GM19452 (cell line): Measurements from ENCODE around the gene SPDL1.

ENCODE experiments used
- ATAC-seq: cut with Tn5 transposase; IDR thresholded peaks from one replicate; pipeline ENCODE4 v1.9.1; 2021; ENCODE audit not compliant: unreplicated experiment

Gene SPDL1

DNA sequence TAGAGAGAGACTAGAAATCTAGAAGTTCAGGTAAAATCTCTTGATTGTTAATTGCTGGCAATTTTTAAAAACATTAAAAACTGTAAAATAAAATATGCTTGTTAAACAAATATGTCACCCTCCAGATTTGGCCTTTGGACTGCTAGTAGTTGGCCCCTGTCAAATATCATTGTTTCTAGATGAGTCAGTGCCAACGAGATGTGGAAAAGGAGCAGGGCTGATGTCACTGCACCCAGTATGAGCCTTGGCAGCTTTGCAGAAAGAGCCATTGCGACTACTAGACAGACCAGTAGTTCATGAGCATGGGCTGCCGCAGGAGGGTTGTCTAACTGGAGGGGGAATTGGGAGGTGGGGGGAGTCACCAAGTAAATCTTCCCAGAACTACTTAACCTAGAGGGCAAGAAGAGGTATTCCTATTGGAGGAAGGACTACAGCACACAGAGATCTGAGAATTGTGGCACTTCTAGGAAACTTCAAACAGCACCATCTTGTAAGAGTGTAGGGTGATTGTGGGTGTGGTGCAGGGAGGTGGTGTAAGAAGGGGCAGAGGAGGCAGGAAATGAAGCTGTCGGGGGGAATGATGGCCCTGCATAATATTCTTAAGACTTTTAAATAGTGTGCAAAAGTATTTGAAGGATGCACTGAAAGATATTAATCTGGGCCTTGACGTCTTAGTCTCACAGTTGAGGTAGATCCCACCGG, 46.4 kb downstream of the SPDL1 start:
- no peak for ATAC-seq

DNA sequence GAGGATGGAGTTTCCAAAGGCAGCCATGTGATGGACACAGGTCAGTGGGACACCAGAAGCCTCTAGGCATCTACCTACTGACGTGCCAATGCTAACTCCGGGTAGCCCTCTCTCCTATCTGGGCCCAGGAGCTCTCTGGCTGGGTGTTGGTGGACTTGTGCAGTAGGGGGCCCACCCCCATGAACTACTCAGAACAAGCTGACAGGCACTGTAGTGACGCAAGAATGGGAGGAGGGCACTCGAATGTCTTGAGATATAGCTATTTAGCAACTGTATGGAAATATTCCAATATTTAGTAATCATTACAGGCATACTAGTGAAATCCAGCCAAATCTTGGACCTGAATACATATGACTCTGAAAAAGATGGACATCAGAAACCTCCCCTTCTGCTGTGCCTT, 47.8 kb downstream of the SPDL1 start:
- no peak for ATAC-seq

DNA sequence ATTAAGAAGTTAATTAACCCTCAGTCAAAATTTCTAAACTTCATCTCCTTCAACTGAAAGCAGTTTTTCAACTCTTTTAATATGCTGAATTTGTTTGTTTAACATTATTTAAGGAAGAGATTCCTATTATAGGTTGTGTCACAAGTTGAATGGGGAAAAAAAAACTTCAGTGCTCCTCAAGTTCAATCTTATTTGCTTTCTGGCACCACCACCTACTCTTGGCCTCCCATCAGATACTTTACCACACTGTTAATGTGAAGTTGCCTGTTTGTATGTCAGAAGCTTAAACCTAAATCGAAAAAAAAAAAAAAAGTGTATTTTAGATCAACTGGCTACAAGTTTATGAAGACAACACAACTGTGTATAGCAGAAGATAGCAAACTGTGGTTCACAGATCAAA, 49.4 kb downstream of the SPDL1 start:
- no peak for ATAC-seq

DNA sequence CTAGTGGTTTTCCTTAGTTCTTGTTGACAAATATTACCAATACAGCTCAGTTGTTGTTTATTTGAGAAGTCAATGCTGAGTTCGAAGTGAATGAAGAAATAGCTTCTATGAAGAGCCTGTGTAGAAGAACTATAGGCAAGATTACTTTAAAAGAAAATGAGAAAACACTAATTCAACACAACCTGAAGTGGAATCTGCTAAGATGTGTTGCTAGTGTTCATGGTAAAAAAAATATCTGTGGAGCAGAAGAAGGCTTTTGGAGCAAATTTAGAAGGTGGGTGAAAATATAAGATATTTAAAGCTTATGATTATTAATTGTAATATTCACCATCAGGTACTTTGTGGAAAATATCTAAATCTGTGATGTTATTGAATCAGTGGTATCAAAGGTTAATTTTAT, 51.0 kb downstream of the SPDL1 start:
- ATAC-seq, result no peak

DNA sequence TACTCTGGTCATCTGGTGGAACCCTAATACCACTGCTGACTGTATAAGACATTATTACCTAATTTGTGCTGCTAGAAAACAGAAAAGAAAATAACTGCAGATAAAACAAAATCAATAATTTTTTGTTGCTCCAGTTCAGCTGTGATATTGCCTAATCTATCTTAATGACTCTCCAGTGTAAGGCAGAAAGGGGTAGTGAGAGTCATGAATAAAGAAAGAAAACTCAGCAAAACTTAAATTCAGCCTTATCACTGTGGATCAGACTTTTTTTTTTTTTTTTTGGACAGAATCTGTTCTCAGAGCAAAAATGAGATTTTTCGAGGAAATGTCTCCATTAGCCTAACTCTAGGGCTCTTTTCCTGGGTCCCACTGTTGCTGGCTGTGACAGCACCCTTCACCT, 52.4 kb downstream of the SPDL1 start:
- ATAC-seq, result no peak

DNA sequence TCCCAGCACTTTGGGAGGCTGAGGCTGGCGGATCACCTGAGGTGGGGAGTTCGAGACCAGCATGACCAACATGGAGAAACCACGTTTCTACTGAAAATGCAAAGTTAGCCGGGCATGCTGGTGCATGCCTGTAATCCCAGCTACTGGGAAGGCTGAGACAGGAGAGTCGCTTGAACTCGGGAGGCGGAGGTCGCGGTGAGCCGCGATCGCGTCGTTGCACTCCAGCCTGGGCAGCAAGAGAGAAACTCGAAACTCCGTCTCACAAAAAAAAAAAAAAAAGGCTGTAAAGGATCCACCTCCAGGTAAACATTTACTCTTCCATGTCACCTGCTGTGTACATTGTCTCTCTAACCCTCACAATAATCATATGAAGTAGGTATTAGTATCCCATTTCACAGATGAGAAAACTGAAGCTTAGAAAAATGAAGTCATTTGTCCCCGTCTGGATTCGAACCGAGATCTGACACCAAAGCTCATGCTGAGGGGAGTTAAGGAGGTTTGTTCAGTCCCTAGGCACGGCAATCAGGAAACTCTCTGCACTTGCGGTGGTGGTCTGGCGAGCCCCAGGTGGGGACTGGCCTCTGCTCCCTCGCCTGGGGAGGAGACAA, 53.0 kb downstream of the SPDL1 start:
- ATAC-seq, result no peak

DNA sequence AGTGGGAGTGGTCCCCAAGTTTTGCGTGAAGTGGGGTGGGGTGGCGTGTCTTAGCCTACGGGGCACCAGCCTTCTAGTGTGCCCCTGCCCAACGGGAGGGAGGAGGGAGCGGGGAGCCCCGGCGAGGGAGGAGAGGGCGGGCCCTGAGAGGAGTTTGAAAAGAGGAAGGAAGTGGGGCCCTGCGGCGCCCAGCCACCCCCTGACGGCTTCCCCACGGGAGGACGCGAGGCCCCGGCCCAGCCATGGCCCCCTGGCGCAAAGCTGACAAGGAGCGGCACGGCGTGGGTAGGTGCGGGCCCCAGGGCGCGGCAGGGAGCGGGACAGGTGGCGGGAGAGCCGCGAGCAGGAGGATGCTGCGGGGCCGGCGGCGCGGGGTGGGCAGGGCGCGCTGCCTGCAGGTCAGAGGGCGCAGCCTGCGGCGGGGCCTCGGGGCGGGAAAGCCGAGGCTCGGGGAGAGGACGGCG, 53.5 kb downstream of the SPDL1 start, which contains the start of gene DOCK2:
TSS of gene DOCK2 (plus strand) at position 191 of the 464 bp plus-strand sequence. CDS start at position 243, 52 bp downstream.
- peak; percentile 91 for ATAC-seq

DNA sequence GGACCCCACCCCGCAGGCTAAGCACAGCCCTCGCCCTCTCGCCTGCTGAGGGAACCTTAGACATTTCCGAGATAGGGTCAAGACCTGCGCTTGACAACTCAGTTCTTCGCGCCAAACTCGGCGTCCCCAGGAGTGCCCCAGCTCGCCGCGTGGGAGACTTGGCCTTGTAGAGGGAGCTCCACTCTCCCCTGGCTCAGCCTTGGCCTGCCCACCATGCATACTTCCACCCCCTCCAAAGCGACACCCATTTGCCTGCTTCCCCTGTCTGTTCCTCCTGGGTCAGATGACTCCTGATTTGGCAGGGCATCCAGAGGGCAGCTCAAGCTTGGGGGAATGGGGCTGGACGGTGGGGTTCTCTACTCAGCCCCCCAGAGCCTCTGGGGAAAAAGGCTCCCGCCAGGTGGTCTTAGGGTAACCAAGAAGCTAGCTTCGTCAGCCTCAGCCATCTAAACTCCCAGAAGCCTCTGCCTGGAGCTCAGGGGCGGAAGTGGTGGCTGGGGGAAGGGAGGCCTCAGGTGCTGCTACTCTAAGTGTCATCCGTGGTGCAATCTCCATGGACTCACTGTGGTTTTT, 54.1 kb downstream of the SPDL1 start:
- peak; percentile 68 for ATAC-seq

DNA sequence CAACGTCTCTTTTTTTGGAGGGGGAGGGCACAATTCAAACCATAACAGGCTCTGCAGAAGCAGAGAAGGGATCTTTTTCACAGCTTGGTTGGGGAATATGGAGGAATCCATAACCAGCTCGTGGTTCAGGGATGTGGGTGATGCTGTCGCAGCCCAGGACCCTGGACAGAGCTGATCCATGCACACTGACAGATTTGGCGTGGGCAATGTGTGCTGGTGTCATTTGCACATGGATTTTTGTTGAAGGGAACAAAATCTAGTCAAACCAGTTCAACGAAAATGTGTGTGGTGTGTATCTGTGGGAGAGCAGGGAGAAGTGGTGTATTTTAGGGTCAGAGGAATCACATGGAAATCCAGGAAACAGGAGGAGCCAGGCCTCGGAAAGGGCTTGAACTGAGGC, 57.7 kb downstream of the SPDL1 start:
- ATAC-seq, result no peak

DNA sequence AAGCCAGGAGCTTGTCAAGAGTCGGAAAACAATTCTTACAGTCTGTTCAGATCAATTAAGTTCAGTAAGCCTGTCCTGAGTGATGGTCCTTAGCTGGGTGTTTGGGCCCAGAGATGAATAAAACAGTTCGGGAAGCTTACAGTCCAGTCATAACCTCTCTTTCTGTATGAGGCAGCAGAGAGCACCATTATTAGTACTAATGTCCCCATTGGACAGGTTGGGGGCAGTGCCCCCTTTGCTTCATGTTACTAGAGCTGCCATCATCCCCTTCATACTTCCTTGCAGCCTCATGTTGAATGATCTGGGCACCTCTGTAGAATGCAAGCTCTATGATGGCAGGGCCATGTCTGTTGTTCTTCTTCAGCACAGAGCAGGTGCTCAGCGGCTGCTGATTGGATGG, 63.3 kb downstream of the SPDL1 start:
- no peak for ATAC-seq

DNA sequence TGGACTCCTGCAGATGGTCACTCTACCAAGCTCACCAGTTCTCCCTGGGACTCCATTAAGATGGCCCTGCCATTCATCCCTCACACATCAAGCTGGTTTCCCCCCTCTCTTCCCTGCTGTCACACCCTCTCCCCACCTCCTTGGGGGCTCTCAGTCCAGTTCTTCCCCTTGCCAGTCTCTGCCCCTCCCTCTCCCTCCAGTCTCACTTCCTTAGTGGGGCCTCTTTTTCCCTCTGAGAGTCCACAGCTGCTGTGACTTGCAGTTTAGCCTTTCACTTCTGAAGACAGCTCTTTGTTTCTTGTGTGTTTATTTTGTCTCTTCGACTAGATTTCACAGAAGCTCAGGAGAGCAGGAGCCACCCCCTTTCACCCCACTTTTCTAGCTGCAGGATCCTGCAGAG, 64.0 kb downstream of the SPDL1 start:
- ATAC-seq, result peak; percentile 37

DNA sequence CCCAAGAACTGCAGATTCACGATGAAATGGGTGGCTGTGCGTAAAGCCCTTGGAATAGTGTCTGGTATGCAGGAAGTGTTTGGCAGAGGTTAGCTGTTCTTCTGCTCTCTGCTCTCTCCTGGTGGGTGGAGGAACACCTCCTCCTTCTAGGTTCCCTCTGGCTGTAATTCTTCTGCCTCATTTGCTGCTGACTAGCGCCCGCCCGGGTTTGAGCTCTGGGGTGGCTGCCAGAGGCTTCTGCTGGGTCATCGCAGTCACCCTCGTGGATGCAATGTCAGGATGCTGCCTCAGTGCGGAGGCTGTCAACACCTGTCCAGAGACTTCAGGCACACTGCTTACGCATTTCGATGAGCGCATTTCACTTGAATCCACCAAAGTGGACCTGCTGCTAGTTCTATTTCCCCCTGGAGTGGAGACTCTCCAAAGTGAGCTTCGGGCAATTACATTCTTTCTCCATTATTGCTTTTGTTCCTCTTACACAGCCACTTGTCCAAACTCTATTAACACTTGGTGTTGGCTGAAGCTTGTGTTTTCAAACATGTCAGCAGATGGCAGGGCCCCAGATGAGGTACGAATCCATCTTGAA, 65.2 kb downstream of the SPDL1 start:
- no peak for ATAC-seq

DNA sequence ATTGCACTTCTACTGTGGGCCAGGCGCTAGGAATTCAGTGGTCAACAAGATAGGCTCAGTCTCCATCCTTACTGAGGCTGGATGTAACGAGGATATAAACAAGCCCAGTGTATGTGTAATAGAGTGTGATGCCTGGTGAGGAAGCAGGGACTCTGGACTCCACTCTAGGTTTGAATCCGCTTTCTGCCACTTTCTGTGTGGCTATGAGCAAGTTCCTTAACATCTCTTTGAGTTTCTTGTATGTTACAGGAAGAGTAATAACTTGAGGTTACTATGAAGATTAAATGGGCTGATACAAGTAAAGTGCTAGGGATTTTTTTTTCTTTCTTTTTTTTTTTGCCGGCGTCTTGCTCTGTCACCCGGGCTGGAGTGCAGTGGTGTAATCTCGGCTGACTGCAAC, 65.9 kb downstream of the SPDL1 start:
- no peak for ATAC-seq

DNA sequence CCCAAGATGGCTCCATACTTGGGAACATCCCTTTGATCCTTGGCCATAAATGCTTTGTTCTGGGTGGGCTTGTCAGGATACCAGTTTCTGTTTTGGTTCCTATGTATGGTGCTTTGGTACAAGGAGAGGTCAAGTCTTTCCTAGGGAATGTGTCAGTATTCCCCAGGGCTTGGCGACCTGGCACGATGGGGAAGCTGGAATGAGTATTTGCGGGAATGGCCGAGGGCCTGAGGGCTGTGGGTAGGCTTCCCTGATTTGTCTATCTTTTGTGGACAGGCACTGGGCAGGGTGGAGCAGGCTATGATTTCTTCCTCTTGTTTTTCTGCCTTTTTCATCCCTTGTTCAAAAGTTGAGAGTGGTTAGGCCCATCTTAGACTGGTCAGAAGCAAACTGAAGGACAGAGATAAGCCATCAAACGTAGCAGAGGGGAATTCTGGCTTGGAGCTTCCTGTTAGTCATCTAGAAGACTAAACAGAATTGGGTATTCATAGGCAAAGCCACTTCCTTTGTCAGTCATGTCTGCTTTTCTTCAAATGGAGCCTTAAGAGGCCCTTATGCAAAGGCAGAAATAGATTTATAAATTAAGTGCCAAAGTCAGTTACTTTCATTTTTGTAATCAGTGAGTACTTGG, 67.2 kb downstream of the SPDL1 start:
- ATAC-seq, result peak; percentile 52

DNA sequence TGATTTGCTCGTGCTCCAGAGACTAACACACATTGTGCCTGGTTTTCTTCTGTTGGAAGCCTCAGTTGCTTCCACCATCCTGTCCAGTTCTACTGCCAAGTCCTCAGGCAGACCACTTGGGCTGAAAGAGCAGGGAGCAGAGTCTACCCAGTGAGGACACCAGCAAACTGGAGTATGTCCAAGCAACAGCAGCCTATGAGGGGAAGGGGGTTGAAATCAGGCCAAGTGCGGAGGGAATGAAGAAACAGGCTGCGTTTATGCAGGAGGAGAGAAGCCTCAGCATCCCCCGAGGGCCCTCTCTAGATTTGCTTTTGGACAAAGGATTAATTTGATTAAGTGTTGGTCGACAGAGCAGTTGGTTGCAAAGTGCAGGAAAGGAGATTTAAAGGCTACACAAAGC, 68.0 kb downstream of the SPDL1 start:
- no peak for ATAC-seq

DNA sequence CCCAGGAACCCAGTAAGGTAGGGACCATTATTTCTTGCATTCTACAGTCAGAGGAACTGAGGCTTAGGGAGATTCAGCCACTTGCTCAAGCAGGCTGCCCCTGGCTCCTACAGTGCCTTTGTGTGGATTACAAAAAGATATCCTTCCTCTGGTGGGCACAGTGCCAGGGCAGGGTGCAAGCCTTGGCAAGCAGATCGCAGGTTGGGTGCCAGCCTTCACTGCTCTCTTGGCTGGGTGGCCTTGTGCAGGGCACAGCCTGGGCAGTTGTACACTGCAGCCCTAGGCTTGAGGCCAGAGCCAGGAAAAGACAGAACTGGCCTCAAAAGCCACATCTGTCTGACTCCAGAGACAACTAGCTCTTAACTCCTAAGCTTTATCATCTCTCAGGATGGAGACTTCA, 68.5 kb downstream of the SPDL1 start:
- no peak for ATAC-seq

DNA sequence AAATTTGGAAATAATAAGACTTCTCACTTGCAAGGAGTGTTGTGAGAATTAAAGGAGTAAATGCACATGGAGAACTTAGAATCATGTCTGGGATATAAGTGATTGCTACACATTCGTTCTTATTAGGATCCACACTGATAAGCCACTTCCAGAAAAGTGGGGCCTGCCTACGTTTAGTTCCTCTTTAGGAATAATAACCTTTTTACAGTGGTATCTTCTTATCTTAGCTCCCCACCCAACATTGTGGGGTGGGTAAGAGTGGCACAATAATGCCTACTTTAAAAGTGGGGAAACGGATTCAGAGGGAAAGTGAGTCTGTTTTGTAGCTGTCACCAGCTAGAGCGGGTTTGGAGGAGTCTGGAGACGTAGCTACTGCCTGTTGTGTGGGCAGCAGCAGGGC, 69.5 kb downstream of the SPDL1 start:
- no peak for ATAC-seq
